ENCODE data around the gene FRMPD2. TPM values are rescaled to one million over a fixed set of nuclear protein-coding genes. Genes with fewer than 3 reads are reported as not detected.
"Not testable (repeated sequence)": the region's sequence is repeated elsewhere in the genome, so short reads cannot be mapped to it uniquely, and the experiment has no call there.

Gene FRMPD2
- total RNA-seq, 1 donor from 2014 or later = under 0.01 TPM

- not testable (repeated sequence) for DNase-seq
Measured at GRCh38 chr10:48126251-48126650, 148.2 kb downstream of the FRMPD2 start.

GRCh38 chr10:48125631-48126030 is 148.9 kb downstream of the FRMPD2 start:
- not testable (repeated sequence) for DNase-seq

GRCh38 chr10:48122618-48123017 is 151.9 kb downstream of the FRMPD2 start:
- not testable (repeated sequence) for DNase-seq

- DNase-seq = not testable (repeated sequence)
Measured at GRCh38 chr10:48110277-48110676, 164.2 kb downstream of the FRMPD2 start.

Other genes starting within 250 kb of the FRMPD2 start
- gene MAPK8, start 32.0 kb upstream of the FRMPD2 start, total RNA-seq = 81.3 and 104 TPM in 2 replicates